ENCODE results near the gene CNGA4.

DNA sequence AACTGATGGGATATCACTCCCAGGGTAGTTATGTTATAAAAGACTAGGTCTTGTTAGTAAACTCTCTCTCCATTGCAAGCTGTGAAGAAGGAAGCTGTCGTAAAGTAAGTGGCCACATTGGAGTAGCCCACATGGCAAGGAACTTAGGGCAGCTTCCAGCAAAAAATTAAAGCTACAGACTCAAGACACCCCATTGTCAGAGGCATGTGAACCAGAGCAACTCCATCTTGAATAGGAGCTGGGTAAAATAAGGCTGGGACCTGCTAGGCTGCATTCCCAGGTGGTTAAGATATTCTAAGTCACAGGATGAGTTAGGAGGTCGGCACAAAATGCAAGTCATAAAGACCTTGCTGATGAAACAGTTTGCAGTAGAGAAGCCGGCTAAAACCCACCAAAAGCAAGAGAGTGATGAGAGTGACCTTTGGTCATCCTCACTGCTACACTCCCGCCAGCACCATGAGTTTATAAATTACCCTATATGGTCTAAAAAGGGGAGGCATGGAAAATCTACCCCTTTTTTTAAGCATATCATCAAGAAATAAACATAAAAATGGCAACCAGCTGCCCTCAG lies 44.6 kb downstream of the CNGA4 start:
- TF ChIP-seq, protein P1, sequence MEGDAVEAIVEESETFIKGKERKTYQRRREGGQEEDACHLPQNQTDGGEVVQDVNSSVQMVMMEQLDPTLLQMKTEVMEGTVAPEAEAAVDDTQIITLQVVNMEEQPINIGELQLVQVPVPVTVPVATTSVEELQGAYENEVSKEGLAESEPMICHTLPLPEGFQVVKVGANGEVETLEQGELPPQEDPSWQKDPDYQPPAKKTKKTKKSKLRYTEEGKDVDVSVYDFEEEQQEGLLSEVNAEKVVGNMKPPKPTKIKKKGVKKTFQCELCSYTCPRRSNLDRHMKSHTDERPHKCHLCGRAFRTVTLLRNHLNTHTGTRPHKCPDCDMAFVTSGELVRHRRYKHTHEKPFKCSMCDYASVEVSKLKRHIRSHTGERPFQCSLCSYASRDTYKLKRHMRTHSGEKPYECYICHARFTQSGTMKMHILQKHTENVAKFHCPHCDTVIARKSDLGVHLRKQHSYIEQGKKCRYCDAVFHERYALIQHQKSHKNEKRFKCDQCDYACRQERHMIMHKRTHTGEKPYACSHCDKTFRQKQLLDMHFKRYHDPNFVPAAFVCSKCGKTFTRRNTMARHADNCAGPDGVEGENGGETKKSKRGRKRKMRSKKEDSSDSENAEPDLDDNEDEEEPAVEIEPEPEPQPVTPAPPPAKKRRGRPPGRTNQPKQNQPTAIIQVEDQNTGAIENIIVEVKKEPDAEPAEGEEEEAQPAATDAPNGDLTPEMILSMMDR (IDR thresholded peaks at IDR 0.05) = no peak
- no peak for TF ChIP-seq POLR2A (IDR thresholded peaks at IDR 0.05)

All from testis (tissue), 2 donors.